Mesothelial cell of epicardium (in vitro differentiated cells): ENCODE measurements around the gene FAM180B. TPM values are rescaled to one million over a fixed set of nuclear protein-coding genes. Genes with fewer than 3 reads are reported as not detected.

Source experiments
- DNase-seq, 2 experiments: peaks; one replicate each; pipeline ENCODE4 v3.0.0; 2021; ENCODE audit warnings: low spot score in 2 of 2; ENCODE audit not compliant: unreplicated experiment in 2 of 2
- H3K27ac Mint-ChIP-seq: 2 replicates; pipeline ENCODE4 v1.8.0; 2021; ENCODE audit warnings: mixed read lengths
- H3K27me3 Mint-ChIP-seq: 2 replicates; pipeline ENCODE4 v1.8.0; 2021; ENCODE audit warnings: low read depth, mixed read lengths
- H3K36me3 Mint-ChIP-seq: 2 replicates; pipeline ENCODE4 v1.8.0; 2021; ENCODE audit warnings: mixed read lengths
- H3K4me1 Mint-ChIP-seq: 2 replicates; pipeline ENCODE4 v1.8.0; 2021; ENCODE audit warnings: mixed read lengths
- H3K4me3 Mint-ChIP-seq: 2 replicates; pipeline ENCODE4 v1.8.0; 2021; ENCODE audit warnings: mild to moderate bottlenecking, moderate library complexity, mixed read lengths
- H3K9me3 Mint-ChIP-seq: 2 replicates; pipeline ENCODE4 v1.8.0; 2021; ENCODE audit warnings: mixed read lengths
- CTCF ChIP-seq: fragments of 200-600 bp; sonication (generic); IDR thresholded peaks from one replicate; pipeline ENCODE4 v1.5.0; 2021; ENCODE audit warnings: antibody characterized with exemption; ENCODE audit not compliant: unreplicated experiment
- total RNA-seq: library from RNA; stranded (reverse); gene quantifications from 3 replicates; pipeline ENCODE4 v1.2.1, GENCODE V29; 2021

The FAM180B gene
- total RNA-seq, 1 donor from 2014 or later, result 0.36 TPM

- DNase-seq, result no peak
- Mint-ChIP-seq H3K36me3 (no peaks in the 10 kb centered on the region), H3K27ac (no peak overlapping the region), H3K9me3 (no peaks in the 10 kb centered on the region), H3K27me3 (peaks cover 34% of the 10 kb centered on the region), H3K4me1 (peaks cover 12% of the 10 kb centered on the region), H3K4me3 (no peak overlapping the region)
- TF ChIP-seq CTCF, result no peak
Measured at GRCh38 chr11:47589977-47590861, 3.7 kb downstream of the FAM180B start.

GRCh38 chr11:47591764-47592163, 5.3 kb downstream of the FAM180B start:
- Mint-ChIP-seq H3K4me1 (peaks cover 12% of the 10 kb centered on the region), H3K27ac (no peak overlapping the region), H3K4me3 (no peak overlapping the region), H3K9me3 (no peaks in the 10 kb centered on the region), H3K36me3 (no peaks in the 10 kb centered on the region), H3K27me3 (peaks cover 43% of the 10 kb centered on the region)
- TF ChIP-seq CTCF, result no peak
- no peak for DNase-seq

- peaks cover 12% of the 10 kb centered on the region for H3K4me1 Mint-ChIP-seq
- no peaks in the 10 kb centered on the region for H3K36me3 Mint-ChIP-seq
- H3K27me3 Mint-ChIP-seq, result peaks cover 43% of the 10 kb centered on the region
- peak overlapping the region; percentile 63 for H3K4me3 Mint-ChIP-seq
- no peak for DNase-seq
- no peak for TF ChIP-seq CTCF
- H3K27ac Mint-ChIP-seq, result no peak overlapping the region
- no peaks in the 10 kb centered on the region for H3K9me3 Mint-ChIP-seq
Measured at GRCh38 chr11:47592251-47592650, 5.8 kb downstream of the FAM180B start.

GRCh38 chr11:47592970-47593369, 6.5 kb downstream of the FAM180B start:
- Mint-ChIP-seq H3K4me1 (peaks cover 12% of the 10 kb centered on the region), H3K4me3 (peak overlapping the region; percentile 63), H3K36me3 (no peaks in the 10 kb centered on the region), H3K9me3 (no peaks in the 10 kb centered on the region), H3K27me3 (peaks cover 43% of the 10 kb centered on the region), H3K27ac (no peak overlapping the region)
- no peak for TF ChIP-seq CTCF
- DNase-seq, result no peak

- Mint-ChIP-seq H3K4me1 (peaks cover 12% of the 10 kb centered on the region), H3K9me3 (no peaks in the 10 kb centered on the region), H3K36me3 (no peaks in the 10 kb centered on the region), H3K27ac (no peak overlapping the region), H3K4me3 (peak overlapping the region; percentile 63), H3K27me3 (peaks cover 43% of the 10 kb centered on the region)
- no peak for TF ChIP-seq CTCF
- DNase-seq, result no peak
Measured at GRCh38 chr11:47593492-47593933, 7.0 kb downstream of the FAM180B start.
